ENCODE measurements around the gene RAPGEF4. TPM values are rescaled to one million over a fixed set of nuclear protein-coding genes. Genes with fewer than 3 reads are reported as not detected.
"Not testable (repeated sequence)": the region's sequence is repeated elsewhere in the genome, so short reads cannot be mapped to it uniquely, and the experiment has no call there.

Gene RAPGEF4
- total and polyA plus RNA-seq, 5 experiments from 2014 or later, result 0.40 to 1.8 (median 1.2) TPM; not detected in 2

DNA sequence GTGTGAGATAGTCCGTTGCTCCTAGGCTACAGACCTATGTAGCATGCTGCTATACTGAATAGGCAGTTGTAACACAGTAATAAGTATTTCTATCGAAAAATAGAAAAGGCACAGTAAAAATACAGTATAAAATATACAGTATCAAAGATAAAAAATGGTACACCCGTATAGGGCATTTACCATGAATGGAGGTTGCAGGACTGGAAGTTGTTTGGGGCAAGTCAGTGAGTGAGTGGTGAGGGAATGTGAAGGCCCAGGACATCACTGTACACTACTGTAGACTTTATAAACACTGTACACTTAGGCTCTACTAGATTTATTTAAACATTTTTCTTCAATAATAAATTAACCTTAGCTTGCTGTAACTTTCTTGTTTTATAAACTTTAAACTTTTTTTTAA lies 343.5 kb downstream of the RAPGEF4 start:
- Mint-ChIP-seq H3K4me3 (no peak overlapping the region), H3K27me3 (peaks cover 19 to 33% (median 23%) of the 10 kb centered on the region in 5 donors), H3K27ac (no peak overlapping the region), H3K9me3 (peaks cover 0 to 2% (median 0%) of the 10 kb centered on the region in 9 donors), H3K36me3 (peaks cover 0 to 4% (median 2%) of the 10 kb centered on the region in 3 donors), H3K4me1 (peaks cover 0 to 9% (median 4%) of the 10 kb centered on the region in 4 donors)
- POLR2A ChIA-PET, result no interaction called here
- DNase-seq, result no peak
- no peak for ATAC-seq

DNA sequence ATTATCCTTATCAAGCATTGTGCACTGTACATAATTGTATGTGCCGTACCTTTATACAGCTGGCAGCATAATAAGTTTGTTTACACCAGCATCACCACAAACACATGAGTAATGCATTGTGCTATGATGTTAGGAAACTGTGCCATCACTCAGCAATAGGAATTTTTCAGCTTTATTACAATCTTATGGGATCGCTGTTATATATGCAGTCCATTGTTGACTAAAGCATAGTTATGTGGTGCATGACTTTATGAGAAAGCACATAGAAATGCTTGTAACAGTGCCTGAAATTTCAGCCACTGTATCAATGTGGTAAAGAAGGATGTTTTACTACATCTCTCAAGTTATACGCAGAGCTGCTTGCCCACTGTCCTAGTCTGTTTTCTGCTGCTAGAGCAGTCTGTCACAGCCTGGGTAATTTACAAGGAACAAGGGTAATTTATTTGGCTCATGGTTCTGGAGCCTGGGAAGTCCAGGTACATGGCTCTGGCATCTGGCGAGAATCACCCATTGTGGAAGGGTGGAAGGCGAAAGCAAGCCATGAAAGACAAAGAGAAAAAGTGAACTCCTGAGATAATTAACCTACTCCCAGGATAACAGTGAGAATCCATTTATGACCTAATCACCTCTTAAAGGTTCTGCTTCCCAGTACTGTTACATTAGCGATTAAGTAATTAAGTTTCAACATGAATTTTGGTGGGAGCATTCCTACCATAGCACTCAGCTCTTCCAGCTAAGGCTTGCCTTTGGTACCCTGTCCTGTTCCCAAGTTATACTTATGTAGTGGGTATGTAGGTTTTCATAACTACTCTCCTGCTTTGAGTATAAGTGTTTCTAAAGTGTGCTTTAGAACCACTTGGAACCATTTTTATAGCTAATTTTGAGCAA lies 344.6 kb downstream of the RAPGEF4 start:
- POLR2A ChIA-PET, result no interaction called here
- Mint-ChIP-seq H3K4me3 (no peak overlapping the region), H3K9me3 (no peaks in the 10 kb centered on the region), H3K4me1 (peaks cover 0 to 9% (median 4%) of the 10 kb centered on the region in 4 donors), H3K27ac (no peak overlapping the region), H3K36me3 (peaks cover 0 to 4% (median under 1%) of the 10 kb centered on the region in 3 donors), H3K27me3 (peaks cover 15 to 24% (median 17%) of the 10 kb centered on the region in 5 donors)
- no peak for ATAC-seq
- DNase-seq, result no peak

DNA sequence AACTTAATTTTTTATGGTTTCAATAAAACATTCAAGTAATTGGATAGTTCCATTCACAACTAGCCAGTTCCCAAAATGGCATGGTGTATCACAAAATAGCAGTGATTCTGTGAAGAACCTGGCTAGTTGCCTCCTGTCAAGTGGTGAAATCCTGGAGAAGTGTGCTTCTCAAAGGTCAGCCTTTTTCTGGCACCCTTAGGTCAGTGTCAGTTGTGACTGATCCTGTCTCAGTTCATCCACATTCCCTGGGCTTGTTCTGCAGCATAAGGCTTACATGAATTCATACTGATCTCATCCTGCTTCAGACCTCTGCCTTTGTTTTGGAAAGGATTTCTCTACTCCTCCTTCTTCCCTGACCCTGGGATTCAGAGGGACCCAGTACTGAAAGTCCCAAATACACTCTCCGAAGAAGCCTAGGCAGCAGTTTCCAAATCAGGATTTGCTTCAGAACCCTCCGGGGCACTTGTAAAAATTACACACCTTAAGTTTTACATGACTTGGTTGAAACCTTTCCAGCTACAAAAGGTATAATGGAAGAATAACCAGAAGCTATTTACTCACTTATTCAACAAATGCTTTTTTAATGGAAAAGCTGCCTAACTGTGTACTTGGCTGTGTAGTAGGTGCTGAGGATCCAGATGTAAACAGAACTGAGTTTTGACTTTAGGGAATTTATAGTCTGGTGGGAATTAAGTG lies 351.0 kb downstream of the RAPGEF4 start:
- H3K4me3 Mint-ChIP-seq, result no peak overlapping the region
- H3K27ac Mint-ChIP-seq, result no peak overlapping the region
- no peaks in the 10 kb centered on the region for H3K36me3 Mint-ChIP-seq
- ATAC-seq (no peak), DNase-seq (no peak)
- H3K4me1 Mint-ChIP-seq, result no peaks in the 10 kb centered on the region
- no peaks in the 10 kb centered on the region for H3K9me3 Mint-ChIP-seq
- peaks cover 2 to 18% (median 7%) of the 10 kb centered on the region in 5 donors for H3K27me3 Mint-ChIP-seq
- POLR2A ChIA-PET, result no interaction called here

DNA sequence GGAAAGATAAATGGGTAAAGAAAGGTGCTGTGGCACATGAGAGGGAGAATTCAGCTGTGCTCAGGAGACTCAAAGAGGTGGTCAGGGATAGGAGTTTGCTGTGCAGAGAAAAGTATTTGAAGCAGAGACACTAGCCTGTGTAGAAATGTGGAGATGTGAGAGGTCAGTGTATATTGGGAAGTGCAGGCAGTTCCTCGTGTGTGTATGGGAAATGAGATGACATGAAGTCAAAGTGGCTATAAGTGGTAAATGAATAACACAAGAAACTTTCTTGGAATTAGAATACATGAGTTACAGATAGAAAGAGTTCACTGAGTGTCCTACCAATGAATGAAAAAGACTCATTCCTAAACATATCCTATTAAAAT lies 351.6 kb downstream of the RAPGEF4 start:
- POLR2A ChIA-PET, result no interaction called here
- ATAC-seq (no peak), DNase-seq (no peak)
- Mint-ChIP-seq H3K27ac (no peak overlapping the region), H3K36me3 (no peaks in the 10 kb centered on the region), H3K4me3 (no peak overlapping the region), H3K4me1 (no peaks in the 10 kb centered on the region), H3K9me3 (no peaks in the 10 kb centered on the region), H3K27me3 (peaks cover 2 to 17% (median 7%) of the 10 kb centered on the region in 5 donors)

DNA sequence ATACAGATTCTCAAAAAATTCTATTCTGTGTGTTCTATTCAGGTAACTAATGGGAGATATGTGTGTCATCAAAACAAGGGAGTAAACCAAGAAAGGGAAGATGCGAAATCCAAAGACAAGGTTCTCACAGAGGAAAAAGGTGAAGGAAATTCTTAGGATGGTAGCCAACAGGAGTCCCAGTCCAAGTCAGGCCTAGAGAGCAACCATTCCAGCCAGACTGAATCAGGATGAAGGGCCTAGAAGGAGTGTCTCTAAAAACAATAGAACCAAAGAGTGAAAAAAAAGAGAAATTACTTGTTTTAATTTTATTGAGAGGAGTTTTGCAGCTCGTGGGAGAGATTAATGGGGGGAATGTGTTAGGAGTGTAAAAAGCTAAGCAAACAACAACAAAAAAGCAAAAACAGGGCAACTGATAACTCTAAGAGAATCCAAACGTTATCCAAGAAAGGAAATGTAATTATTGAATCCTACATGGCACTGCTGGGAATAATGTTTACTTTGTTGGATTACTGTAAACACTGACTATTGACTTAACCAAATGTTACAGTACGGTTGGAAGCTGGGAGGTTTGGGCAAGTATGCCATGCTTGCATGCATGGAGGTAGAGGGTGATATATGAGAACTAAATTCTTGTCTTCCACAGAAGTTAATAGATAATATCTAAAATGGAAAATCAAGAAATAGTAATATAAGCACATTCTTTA lies 352.3 kb downstream of the RAPGEF4 start:
- no peak for DNase-seq
- POLR2A ChIA-PET, result no interaction called here
- Mint-ChIP-seq H3K4me3 (no peak overlapping the region), H3K27ac (no peak overlapping the region), H3K36me3 (no peaks in the 10 kb centered on the region), H3K9me3 (no peaks in the 10 kb centered on the region), H3K27me3 (peaks cover 2 to 17% (median 4%) of the 10 kb centered on the region in 5 donors), H3K4me1 (no peaks in the 10 kb centered on the region)
- ATAC-seq, result no peak

DNA sequence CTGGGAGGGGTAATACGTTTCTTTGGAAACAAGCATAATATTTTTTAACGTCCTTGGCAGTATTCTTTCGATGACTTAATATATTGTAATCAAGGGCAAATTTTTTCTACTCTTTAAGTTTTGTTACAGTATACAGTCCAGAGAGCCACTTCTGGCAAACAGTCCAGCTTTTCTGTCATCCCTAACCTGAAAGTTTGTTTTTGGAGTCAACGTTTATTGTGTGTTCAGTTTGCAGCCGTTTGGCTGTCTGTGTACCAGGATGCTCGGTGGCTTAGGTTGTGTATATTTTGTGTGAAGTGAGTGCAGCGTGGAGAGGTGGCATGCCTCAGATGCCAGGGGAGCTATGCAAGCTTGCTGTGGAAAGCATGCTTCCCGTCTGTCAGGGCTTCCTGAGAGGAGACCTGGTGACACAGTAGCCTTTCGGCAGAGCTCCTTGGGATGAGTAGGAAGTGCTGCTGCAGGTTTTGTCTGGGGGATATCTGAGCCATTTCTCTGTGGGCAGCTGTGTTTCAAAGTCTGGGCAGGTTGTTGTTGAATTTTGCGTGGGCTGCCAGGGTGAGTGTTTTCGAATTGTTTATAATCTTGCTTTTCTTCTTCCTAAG lies 354.7 kb downstream of the RAPGEF4 start:
- Mint-ChIP-seq H3K27ac (no peak overlapping the region), H3K36me3 (no peaks in the 10 kb centered on the region), H3K4me1 (no peaks in the 10 kb centered on the region), H3K27me3 (peaks cover 0 to 17% (median 2%) of the 10 kb centered on the region in 5 donors), H3K9me3 (no peaks in the 10 kb centered on the region), H3K4me3 (no peak overlapping the region)
- POLR2A ChIA-PET, result no interaction called here
- no peak for DNase-seq
- ATAC-seq, result no peak

DNA sequence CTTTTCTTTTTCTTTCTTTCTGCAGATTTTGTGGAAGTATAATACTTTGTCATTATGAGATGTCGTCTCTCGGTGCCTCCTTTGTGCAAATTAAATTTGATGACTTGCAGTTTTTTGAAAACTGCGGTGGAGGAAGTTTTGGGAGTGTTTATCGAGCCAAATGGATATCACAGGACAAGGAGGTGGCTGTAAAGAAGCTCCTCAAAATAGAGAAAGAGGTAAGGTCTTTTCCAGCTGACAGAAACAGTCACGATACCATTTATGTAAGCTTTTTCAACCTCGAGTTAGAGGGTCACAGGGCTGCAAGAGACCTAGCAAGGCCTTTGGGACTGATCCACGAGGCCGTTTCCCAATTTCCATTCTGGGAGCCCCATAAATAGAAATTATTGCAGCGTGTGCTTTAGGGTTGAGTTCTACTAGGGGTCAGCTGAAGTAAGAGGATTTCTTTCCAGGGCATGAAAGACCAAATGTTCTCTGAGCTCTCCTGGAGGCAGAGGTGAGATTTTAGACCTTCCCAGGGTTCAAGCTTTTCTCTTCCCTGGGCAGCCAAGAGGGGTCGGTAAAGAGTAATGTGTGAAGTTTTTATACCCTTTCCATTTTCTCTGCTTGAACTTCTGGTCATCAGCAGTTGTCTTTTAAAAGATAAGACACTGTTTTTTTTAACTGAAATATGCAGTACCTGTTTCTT lies 355.5 kb downstream of the RAPGEF4 start:
- POLR2A ChIA-PET, result no interaction called here

DNA sequence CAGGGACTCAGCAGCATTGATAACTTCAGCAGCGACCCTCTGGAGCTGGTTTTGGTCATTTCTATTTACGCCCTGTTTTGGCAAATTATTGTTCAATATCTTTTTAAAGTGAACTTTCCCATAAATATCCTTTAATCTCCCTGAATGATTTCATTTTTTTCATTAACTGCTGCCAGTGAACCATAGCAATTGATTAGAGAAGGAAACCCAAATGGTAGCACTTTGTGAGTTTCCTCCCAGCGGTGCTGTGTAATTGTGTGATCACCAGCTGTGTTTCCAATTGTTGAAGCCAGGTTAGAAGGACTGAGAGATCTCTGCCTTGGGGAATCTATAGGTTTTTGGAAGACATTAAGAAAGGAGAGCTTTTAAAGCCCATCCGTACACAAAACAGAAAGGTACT lies 356.3 kb downstream of the RAPGEF4 start:
- H3K4me1 Mint-ChIP-seq, result no peaks in the 10 kb centered on the region
- ATAC-seq, result no peak
- H3K36me3 Mint-ChIP-seq, result no peaks in the 10 kb centered on the region
- no peak overlapping the region for H3K27ac Mint-ChIP-seq
- H3K9me3 Mint-ChIP-seq, result no peaks in the 10 kb centered on the region
- POLR2A ChIA-PET, result no interaction called here
- DNase-seq, result no peak
- no peak overlapping the region for H3K4me3 Mint-ChIP-seq
- H3K27me3 Mint-ChIP-seq, result peaks cover 0 to 22% (median 5%) of the 10 kb centered on the region in 5 donors

More for the DNA sequence above, 355.5 kb downstream of the RAPGEF4 start:
- ATAC-seq (no peak), DNase-seq (no peak)
- no peak overlapping the region for H3K4me3 Mint-ChIP-seq
- H3K4me1 Mint-ChIP-seq, result no peaks in the 10 kb centered on the region
- H3K36me3 Mint-ChIP-seq, result no peaks in the 10 kb centered on the region
- H3K9me3 Mint-ChIP-seq, result no peaks in the 10 kb centered on the region
- peaks cover 0 to 20% (median 2%) of the 10 kb centered on the region in 5 donors for H3K27me3 Mint-ChIP-seq
- H3K27ac Mint-ChIP-seq, result no peak overlapping the region

DNA sequence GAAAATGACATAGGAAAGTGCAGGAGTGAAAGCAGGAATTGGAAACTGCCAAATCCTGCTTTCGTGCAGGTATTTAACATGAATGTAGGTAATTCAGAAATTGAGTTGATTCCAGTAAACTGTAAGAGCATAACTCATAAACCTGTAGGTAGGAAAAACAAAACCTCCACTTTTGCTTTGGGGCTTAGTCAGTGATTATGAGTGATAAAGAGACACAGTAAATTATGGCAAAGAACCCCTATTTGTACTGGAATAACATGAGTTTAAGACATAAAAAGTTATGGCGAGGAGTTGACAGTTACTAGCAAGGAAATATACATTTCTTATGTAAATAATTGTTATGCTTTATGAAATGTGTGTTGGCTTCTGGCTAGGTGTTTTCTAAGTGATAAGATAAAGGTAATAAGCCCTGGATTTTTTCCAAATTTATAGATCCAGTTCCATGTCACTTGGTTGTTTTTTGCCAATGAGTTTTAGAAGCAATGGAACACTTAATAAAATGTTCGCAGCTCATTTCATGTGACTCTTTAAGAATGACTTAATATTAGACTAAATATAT lies 357.3 kb downstream of the RAPGEF4 start:
- no peak for DNase-seq
- peaks cover 0 to 19% (median 5%) of the 10 kb centered on the region in 5 donors for H3K27me3 Mint-ChIP-seq
- no peak overlapping the region for H3K27ac Mint-ChIP-seq
- no peaks in the 10 kb centered on the region for H3K4me1 Mint-ChIP-seq
- no peak for ATAC-seq
- POLR2A ChIA-PET, result no interaction called here
- no peak overlapping the region for H3K4me3 Mint-ChIP-seq
- no peaks in the 10 kb centered on the region for H3K36me3 Mint-ChIP-seq
- no peaks in the 10 kb centered on the region for H3K9me3 Mint-ChIP-seq

DNA sequence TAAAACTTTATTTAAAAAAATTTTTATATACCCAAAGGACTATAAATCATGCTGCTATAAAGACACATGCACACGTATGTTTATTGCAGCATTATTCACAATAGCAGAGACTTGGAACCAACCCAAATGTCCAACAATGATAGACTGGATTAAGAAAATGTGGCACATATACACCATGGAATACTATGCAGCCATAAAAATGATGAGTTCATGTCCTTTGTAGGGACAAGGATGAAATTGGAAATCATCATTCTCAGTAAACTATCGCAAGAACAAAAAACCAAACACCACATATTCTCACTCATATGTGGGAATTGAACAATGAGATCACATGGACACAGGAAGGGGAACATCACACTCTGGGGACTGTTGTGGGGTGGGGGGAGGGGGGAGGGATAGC lies 358.0 kb downstream of the RAPGEF4 start:
- POLR2A ChIA-PET, ATAC-seq, DNase-seq, H3K27ac Mint-ChIP-seq, H3K4me3 Mint-ChIP-seq, H3K9me3 Mint-ChIP-seq, H3K36me3 Mint-ChIP-seq, H3K4me1 Mint-ChIP-seq: not testable (repeated sequence)
- H3K27me3 Mint-ChIP-seq, result peaks cover 0 to 19% (median 5%) of the 10 kb centered on the region in 5 donors

DNA sequence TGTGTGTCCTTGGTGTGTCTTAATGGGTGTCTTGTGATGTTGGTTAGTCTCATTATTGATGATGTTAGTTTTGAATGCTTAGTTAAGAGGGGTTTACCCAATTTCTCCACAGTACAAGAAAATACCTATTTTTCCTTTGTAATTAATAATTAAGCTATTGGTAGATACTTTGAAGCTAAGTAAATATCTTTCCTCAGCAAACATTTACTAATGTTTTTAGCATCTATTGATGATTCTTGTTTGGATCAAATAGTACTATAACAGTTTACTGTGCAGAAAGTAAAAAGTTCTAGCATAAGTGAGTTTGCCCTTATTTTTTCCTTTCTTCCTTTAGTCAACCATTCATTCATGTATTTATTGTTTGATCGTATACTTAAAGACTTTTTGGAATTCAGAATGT lies 359.1 kb downstream of the RAPGEF4 start:
- Mint-ChIP-seq H3K4me1 (no peaks in the 10 kb centered on the region), H3K4me3 (no peak overlapping the region), H3K9me3 (no peaks in the 10 kb centered on the region), H3K27me3 (peaks cover 0 to 19% (median 5%) of the 10 kb centered on the region in 5 donors), H3K27ac (no peak overlapping the region), H3K36me3 (no peaks in the 10 kb centered on the region)
- POLR2A ChIA-PET, result no interaction called here
- no peak for DNase-seq
- no peak for ATAC-seq

DNA sequence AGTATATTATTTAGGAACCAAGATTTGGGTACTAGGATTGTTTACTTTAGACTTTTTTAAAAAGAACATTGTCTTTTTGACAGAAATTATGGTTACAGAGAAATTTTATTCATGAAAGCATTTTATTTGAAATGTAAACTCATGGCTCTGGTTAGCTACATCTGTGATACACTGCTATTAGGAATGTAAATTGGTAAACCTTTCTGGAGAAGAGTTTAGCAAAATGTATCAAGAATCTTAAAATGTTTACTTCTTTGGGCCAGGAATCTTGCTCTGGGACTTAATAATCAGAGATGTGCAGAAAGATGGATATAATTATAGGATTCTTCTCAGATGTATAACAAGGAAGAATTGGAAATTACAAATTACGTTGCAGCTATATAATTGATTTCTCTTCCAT lies 359.7 kb downstream of the RAPGEF4 start:
- no peaks in the 10 kb centered on the region for H3K9me3 Mint-ChIP-seq
- no peak overlapping the region for H3K4me3 Mint-ChIP-seq
- H3K4me1 Mint-ChIP-seq, result no peaks in the 10 kb centered on the region
- H3K27me3 Mint-ChIP-seq, result peaks cover 0 to 15% (median 5%) of the 10 kb centered on the region in 5 donors
- POLR2A ChIA-PET, result no interaction called here
- no peaks in the 10 kb centered on the region for H3K36me3 Mint-ChIP-seq
- DNase-seq (no peak), ATAC-seq (no peak)
- no peak overlapping the region for H3K27ac Mint-ChIP-seq
